LHCN-M2 (cell line): ENCODE data around the gene FREM2. TPM values are rescaled to one million over a fixed set of nuclear protein-coding genes. Genes with fewer than 3 reads are reported as not detected.

Source experiments
- DNase-seq: peaks from one replicate; pipeline ENCODE4 v3.0.0-alpha.2; 2012; ENCODE audit warnings: low read depth
- total RNA-seq: library from RNA; depleted of rRNA; stranded (reverse); fragments of >200 nt; gene quantifications from 2 replicates; pipeline ENCODE4 v1.2.3, GENCODE V29; 2014

Gene FREM2
- total RNA-seq, 1 experiment from 2014 or later: not detected

DNA sequence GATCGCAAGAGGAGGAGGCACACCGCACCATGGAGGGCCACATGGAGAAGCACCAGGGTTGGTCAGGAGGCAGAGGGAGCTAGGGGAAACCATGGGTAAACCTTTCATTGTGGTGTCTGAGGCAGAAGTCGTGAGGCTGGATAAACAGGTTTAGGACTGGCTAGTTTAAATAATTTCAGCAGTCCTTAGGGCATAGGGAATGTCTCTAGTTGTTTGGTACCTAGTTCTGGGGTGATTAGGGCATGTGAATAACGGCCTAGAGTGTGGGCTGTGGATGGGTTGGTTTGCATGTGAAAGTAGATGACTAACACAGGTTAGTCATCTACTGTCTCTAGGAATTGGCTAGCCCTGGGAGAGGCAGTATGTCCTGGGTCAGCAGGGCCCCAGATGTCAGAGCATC, 201.4 kb downstream of the FREM2 start:
- peak; percentile 43 for DNase-seq

DNA sequence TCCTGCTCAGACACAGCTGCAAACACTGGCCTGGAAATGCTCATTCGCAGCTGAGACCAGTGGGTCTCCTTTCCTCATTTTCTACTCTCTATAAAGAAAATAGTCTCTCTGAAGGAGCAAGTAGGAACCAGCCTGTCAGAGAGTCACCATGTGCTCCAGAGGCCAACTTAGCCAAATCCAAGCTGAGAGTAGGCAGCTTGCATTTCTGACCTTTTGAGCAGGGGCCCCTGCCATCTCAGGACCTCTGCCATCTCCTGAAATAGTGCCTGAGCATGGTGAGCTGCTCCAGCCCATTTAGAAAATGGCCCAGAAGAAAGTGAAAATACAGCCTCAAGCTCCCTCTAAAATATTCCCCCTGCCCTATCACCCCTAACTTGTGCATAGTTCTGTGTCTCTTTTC, 208.2 kb downstream of the FREM2 start:
- DNase-seq: no peak

DNA sequence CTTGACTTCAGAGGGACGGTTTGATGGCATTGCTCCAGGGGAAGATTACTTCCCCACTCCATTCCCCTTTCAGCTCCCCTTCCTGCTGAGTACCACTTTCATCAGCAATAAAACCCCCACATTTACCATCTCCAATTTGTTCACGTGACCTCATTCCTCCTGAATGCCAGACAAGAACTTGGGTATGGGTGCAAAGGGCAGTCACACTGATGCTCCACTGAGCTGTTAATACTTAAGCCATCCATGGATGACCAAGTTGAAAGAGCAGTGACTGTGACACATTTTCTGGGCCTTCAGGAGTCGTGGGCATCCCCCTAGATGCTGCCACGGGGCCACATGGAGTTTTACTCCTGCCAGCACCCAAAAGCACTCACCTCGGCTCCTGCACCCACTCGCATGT, 210.6 kb downstream of the FREM2 start:
- no peak for DNase-seq

DNA sequence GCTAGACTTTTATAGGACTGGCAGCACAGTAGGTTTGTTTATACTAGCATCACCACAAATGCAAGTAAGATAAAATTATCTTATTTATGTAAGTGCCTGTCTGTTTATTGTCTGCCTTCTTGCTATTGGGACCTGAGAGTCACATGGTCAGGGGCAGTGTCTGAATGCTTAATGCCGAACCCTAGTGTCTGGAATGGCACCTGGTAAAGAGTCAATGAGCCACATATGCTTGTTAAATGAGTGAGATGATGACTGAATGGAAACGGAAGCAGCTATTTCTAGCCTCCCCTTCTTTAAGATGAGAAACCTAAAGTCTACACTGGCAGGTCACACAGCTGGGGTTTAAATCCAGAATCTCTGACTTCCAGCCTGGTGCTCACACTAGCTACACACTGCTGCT, 211.6 kb downstream of the FREM2 start:
- no peak for DNase-seq

DNA sequence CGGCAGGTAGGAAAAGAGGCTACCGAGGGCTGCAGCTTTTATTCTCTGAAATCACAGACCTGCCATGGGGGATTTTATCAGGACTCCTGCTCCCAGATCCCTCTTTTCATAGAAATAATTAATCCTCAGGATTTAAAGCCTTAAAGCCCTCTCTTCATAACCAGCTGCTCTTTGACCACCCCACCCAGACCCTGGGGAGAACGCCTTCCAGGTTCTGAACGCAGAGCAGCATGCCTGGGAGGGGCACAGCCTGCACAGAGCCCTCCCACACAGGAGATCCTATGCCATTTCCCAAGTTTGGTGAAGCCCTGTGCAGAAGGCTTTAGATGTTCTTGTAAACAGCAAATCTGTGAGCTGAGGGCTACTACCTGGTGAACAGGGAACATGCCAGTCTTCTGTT, 212.7 kb downstream of the FREM2 start:
- DNase-seq: no peak

DNA sequence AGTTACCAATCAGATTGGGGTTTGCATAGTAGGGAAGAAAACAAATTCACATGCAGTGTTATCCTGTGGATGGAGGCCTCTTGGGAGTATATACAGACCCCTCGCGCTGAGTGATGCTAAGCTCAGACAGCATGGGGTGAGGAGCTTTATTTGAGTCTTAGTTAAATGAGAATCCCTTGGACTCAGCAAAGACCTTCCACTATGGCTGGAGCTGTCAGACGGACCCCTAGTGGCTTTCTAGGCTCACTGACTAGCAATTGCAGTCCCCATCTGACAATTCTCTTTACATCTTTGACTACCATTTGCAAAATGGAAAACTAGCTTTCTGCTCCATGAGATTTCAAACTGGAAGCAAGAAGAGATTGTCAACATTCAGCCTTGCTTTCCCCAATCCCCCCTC, 213.3 kb downstream of the FREM2 start:
- DNase-seq: peak; percentile 1

DNA sequence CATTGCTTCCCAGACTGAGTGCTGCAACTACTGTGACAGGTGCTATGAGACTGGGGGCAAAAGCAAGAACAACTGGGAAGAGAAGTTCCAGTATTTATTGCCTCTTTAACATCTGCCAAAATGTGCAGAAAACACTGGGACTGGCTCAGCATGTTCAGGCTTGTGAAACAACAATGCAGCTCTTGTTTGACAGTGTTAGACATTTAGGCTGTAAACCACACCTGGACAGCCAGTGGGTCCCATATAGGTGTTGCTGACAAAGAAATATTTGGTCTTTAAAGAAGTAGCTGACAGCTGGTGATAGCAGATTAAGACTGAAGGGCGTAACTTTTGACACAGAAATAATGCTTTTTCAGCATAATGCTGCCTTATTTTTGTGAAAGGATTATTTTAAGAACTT, 215.7 kb downstream of the FREM2 start:
- DNase-seq: no peak

DNA sequence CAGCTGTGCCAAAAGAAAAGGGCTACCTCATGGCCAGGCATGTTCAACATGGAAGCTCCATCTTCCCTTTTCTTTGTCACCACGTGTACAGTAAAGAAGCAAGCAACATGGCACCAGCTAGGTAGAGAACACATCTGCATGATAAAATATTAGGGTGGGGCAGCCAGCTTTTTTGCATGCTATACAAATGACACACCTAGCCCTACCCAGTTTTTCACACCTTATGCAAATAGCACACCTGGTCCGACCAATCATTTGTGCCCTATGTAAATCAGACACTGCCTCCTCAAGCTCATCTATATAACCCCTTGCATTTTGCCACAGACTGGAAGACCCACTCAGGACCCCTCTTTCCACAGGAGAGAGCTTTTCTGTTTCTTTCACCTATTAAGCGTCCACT, 218.2 kb downstream of the FREM2 start:
- no peak for DNase-seq

DNA sequence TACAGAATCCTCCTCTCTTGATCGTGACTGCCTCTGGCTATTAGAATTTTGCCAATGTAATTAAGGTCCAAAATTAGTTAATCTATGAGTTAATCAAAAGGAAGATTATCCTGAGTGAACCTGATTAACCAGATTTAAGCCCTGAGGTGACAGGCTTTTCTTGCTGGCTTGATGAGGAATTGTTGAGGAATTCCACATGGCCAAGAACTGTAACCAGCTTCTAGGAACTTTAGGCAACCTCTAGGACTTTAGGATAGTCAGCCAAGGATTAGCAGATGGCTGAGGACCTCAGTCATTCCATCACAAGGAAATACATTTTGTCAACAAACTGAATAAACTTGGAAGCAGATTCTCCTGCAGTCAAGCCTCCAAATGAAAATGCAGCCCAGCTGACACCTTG, 219.0 kb downstream of the FREM2 start:
- DNase-seq: no peak

DNA sequence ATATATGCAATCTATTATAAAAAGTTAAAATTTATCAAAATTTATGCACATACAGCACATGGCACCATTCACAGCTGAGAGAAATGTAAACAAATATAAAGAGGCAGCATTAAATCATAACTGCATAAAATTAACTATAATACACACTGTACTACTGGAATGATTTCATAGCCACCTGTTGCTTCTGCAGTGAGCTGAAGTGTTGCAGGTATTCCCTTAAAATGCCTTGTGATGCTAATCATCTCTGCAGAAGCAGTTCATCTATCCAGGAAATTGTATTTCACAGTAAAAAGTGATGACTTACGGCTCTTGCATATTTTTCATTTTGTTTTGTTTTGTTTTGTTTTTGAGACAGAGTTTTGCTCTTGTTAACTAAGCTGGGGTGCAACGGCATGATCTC, 221.7 kb downstream of the FREM2 start:
- no peak for DNase-seq

DNA sequence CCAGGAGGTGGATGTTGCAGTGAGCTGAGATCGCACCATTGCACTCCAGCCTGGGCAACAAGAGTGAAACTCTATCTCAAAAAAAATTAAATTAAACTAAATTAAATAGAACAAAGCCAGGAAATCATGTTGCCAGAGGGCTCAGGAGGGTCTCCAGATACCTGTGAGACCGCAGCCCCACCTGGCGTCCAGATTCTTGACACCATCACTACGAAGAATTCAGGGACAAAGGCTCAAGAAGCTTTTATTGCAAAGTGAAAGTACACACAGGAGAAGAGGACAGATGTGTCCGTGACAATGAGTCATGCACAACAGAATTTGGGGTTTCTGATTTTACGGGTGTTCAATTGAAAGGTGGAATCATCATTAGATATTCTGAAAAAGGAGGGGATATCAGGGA, 227.2 kb downstream of the FREM2 start:
- no peak for DNase-seq

DNA sequence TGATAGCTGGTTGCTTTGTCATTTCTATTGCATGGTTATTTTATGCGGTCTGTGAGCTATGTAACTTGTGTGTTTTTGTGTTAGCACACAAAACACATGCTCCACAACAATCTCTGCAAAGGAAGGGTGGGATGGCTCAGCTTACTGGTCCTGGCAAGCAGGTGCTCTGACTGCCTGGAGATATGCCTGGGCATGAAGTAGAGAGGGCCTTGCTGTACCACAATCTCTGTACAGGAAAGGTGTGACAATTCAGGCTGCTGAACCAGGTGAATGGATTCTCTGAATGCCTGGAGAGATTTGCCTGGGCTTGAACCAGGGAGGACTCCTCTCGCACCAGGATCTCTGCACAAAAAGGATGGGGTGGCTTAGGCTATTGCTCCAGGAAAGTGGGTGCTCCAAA, 234.2 kb downstream of the FREM2 start:
- no peak for DNase-seq

DNA sequence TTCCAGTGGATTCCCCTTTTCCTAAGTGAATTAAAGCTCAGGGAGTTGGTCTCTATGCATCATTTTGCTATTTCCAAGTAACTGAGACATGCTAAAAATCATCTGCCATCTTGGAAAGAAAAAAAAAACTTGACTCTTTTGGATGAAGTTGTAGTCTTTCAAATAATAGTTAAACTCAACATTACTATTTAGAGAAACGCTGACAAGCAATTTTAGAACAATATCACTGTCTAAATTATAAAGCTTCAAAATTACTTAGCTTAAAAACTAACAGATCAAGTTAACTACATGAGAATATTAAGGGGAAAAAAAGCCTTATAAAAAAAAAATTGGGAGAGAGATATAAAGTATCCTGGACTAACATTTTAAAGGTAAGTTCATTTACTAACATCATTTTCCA, 235.3 kb downstream of the FREM2 start:
- no peak for DNase-seq

DNA sequence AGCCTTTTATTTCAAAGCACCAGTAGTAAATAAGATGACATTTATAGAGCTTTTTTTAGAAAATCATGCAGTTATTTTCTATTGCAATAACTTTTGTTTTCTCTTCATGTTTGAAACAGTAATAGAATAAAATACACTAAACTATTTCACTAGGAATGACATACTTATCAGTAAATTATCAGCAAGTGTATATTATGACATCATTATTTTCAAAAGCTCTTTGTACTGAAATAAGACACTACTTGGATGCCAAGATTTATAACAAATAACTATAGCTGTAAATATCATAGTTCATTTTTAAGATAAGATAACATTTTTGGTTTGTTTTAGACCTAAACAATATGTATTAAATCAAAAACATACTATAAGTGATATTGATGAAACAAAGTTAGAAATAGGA, 246.9 kb downstream of the FREM2 start:
- no peak for DNase-seq
